ENCODE results near the gene NRCAM.

NRCAM gene

DNA sequence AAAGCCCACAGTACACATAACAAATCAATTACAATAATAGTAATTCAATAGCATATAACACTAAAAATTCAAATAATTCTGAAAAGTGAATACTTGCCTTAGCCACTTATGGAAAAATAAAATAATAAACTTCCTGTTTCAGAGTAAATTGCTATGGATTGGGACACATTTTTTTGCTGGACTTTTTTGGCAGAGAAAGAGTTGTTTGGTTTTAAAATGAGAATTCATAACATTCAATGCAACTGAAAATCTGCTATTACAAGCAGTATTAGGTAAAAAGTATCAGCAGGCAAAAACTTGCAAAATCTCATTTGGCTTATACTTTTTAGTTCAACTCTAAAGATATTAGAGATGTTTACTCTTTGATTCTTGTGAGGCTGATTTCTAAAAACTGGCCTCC, 141.7 kb downstream of the NRCAM start:
- in situ Hi-C loops (cut with MboI; ENCODE audit: low sequenced_read_pairs), result no loop called here

DNA sequence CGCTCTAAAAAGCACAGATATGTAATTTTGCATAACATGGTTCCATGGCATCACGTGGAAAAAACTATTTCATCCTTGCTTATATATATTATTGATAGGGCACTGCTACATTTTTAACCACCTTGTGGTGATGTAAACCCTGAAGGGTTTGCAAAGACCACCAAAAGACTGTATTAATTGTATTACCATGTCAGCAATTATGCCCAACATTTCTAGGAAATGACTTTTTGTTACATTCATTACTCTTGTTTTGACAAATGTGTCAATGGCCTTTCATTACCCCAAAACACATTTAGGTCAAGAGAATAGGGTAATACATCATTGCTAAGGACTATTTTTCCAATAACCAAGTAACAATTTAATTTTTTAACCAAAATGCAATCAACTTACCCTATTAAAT, 142.2 kb downstream of the NRCAM start:
- in situ Hi-C loops (cut with MboI; ENCODE audit: low sequenced_read_pairs), result no loop called here

DNA sequence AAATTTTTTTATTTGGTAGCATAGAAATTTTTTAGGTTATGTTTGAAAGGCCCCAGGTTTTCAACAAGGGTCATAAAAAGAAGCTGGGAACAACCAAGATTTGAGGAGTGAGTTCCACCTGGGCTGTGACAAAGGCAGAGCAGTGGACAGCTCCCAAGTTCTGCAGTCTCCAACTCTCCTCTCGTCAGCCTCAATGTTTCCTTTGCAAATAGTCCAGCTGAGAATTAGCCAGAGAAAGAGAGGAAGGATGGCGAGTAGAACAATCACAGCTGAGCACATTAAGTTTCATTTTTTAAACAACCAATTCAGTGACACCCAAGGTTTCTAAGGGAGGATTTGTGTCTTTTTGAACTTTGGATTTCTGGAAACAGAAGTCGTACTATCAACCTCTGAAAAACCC, 143.2 kb downstream of the NRCAM start:
- in situ Hi-C loops (cut with MboI; ENCODE audit: low sequenced_read_pairs), result no loop called here

DNA sequence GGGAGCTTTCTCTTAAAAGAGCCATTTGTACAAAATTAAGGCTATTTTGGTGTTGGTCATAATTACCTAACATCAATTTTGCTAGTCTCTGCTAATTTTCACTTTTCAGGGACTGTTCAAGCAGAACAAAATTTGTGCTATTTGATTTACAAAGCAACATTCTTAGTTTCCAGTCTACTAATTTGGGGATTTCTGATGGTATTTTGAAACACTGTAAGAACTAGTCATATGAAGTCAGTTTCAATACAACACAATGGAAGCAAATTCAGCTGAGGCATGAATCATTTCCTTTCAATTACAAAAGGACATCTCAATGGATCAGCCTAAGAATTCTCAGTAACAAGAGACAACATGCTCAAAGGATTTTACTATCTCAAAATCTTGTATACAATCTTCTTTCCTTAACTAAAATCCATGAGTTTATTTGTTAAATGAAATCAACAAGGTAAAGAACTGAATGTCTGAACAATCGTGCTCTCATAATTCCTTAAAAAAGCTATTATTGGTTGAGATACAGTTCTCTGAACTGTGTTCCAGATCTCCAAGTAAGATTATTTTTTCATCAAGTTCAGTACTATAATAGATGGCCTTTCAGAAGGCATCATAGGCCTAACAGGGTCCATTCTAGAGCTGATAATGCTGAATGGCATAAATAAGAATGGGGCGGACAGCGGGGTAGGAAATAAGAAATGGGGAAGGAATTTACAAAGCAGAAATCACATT, 144.6 kb downstream of the NRCAM start:
- in situ Hi-C loops (cut with MboI; ENCODE audit: low sequenced_read_pairs), result no loop called here

DNA sequence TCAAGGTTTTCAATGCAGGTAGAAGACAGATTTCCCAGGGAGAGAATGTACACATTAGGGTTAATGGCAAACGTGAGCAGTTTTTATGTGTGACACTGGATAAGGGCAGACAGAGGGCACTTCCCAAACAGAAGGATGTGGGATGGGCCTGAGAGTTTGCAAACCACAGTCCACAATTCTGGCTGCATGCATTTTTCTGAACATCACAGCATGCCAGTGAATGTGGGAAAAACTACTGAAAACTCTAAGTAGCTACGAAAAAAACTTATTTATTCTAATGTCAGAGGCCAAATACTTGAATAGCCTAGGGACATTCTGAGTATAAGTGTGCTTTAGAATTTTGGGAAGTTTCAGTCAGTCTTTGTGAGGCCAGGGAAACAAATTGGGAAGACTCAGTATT, 145.9 kb downstream of the NRCAM start:
- in situ Hi-C loops (cut with MboI; ENCODE audit: low sequenced_read_pairs), result no loop called here

DNA sequence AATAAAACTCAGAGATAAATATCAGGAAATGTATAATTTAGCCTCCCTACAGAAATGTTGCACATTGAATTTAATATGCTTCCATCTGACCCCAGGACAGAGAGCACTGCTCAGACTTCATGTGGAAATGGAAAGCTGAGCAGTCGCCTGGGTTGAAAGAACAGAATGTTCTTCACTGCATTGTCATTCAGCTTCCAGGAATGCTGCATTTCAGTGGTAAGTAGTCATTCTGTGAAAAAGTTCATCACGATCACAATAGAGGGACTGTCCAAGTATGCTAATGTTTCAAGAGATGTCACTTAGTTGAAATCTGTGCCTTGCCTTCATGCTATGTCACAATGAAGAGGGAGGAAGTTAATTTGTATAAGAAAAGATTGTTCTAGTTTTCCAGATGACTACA, 147.3 kb downstream of the NRCAM start:
- in situ Hi-C loops (cut with MboI; ENCODE audit: low sequenced_read_pairs), result no loop called here

DNA sequence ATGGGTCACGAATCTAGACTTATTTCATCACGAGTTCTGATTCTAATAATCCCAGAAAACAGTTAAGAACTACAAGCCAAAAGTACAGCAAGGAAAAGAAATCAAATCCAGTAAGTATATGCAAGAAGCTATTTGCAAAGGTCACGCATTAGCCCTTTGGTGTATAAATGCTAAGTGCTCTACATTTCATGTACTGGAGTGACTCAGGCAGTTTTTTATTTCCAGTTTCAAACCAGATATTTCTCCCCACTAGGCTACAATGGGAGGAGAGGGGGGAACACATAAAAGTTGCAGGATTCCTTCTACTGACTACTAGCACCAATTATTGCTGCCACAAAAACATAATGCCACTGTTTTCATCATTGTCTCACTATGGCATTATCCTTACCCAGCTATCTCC, 148.0 kb downstream of the NRCAM start:
- in situ Hi-C loops (cut with MboI; ENCODE audit: low sequenced_read_pairs), result no loop called here

DNA sequence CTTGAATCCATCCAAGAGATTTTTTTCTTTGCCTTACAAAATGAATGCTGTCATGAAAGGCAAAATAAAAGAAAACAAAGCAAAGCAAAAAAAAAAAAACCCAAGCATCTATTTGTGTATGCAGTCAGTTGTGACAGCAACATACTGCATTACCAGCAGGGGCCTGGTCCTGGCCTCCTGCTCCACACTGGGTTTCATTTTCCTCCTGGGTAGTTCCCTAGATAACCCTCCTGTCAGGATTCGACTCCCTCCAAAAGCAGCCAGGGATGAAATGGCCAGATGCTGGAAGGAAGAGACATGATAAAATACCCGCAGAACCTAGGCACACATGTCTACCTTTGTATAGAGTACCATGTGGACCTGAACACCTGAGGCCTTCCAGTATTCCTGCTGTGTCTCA, 148.6 kb downstream of the NRCAM start:
- in situ Hi-C loops (cut with MboI; ENCODE audit: low sequenced_read_pairs), result no loop called here

DNA sequence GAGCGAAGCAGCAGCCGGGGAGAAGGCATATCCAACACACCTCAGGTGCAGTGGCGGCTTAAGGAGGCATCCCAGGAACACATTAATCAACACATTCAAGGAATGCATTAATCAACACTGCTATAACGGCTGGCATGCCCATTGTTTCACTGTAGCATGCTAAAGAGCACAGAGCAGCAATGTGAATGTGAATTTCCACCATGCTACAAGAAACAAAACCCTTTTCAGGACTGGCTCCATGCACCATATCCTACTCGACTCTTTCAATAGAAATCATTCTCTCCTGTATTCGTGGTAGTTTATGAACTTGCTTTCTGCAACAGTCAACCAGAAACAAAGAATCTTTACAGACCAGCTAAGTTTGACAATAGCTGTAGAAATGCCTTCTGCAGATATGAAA, 149.0 kb downstream of the NRCAM start:
- in situ Hi-C loops (cut with MboI; ENCODE audit: low sequenced_read_pairs), result no loop called here

DNA sequence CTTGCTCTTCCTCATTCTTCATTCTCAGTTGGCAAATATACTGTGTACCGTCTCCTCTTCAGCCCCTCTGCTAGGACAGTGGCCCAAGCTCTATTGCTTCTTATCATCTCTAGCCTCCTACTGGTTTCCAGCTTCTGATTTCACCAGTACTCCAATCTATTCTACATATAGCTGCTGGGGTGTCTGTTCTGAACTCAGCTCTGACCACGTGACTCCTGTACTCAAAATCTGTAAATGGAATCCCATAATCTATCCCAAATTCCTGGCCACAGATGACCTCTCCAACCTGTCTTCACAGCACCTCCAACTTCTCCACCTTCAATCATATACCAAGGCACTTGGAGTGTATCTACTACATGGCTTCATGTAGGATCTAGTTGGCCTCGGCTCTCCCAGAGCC, 152.9 kb downstream of the NRCAM start:
- in situ Hi-C loops (cut with MboI; ENCODE audit: low sequenced_read_pairs), result no loop called here

DNA sequence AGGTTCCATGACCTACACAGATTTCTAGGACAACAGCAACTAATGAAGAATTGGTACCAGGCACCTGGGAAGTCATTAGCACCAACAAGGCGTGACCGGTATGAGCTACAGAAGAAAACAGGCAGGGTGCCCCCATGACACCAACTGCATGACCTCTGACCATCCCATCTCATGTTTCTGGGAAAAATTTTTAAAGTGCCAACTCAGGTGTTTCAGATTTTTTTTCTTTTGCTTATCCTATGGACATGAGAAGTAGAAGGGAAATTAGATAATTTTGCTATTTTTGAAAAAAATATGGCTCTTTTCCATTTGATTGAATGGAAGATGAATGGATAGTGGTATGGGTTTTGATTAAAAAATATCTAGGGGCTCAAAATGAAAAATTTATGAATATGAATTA, 154.8 kb downstream of the NRCAM start:
- in situ Hi-C loops (cut with MboI; ENCODE audit: low sequenced_read_pairs), result no loop called here

DNA sequence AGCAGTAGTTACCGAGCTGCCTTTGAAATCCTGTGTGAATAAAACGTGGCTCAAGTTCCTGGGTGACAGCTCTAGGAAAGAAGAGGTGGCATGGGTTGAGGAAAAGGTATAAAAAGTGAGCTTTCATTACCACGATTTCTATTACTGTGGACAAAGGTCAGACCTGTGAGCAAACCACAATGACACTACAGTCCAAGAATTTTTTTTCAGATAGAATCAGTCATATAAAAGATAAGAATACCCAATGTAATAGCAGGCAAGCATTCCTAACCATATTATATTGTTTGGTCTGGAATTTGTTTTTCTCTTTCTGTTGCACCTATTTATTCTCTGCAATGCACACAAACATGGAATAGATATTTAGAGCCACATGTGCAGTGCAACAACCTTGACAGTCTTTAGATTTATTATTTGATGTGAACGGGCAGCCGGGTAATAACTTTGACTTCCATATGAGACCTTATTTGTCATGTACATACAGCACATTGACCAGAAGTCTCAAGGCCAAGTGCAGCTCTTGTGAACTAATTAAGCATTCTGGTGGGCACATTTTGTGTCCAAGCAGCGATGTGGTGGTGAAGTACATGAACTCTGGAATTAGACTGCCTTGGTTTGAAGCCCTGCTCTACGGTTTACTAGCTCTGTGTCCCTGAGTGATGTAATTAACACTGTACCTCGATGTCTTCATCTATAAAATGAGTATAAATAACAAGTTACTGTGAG, 156.8 kb downstream of the NRCAM start:
- in situ Hi-C loops (cut with MboI; ENCODE audit: low sequenced_read_pairs), result no loop called here

DNA sequence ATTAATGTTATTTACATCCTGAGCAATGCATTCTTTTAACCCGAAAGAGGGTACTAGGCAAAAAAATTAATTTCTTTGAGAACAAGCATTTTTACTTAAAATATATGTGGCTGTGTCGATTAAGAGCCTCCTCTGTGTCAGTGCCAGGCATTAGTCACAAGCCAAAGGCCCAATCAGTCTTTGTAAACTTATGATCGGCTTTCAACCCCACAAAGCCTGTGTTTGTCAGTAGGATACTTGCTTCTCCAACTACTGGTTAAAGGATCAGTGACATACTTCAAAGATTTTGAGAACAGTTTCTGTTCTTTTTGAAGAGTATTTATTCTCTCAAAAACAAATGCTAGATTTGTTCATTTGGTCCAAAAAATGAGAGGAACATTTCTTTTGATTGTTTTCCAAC, 159.3 kb downstream of the NRCAM start:
- in situ Hi-C loops (cut with MboI; ENCODE audit: low sequenced_read_pairs), result no loop called here

DNA sequence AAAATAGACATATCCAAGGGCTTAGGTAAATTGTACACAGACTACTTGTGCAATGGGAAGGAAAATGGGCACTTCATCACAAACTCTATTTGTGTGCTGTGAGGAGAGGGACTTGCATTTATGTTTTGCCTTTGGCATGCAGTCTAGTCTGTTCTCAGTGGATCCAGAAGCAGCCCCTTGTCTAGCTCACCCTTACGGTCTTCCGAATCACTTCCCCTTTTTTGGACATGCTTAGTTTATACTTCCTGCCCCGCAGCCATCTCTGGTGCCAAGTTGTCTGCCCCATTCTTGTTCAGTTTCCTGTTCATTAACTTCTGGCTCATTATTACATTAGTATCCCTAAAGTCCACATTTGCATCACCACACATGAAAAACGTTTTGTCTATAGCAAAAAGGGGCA, 161.6 kb downstream of the NRCAM start:
- in situ Hi-C loops (cut with MboI; ENCODE audit: low sequenced_read_pairs), result no loop called here

DNA sequence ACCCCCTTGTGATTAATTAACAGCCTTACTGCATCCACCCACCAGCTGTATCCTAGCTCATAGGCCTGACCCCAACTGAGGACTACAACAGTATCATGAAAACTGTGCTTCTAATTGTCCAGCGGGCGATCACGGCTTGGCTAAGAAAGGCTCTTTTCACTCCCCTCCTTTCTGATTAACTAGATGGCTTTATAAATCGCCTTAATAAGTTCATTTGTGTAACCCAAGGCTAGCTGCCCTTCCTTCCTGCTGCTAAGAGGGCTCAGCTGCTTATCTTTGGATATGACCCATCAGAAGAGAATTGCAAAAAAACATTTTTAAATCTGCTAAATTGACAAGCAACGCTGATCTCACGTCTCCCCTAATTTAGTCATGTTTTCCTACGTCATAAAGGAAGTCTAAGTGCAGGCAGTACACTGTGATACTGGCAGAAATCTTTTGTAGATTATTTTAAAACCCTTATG, 163.1 kb downstream of the NRCAM start:
- in situ Hi-C loops (cut with MboI; ENCODE audit: low sequenced_read_pairs), result no loop called here

DNA sequence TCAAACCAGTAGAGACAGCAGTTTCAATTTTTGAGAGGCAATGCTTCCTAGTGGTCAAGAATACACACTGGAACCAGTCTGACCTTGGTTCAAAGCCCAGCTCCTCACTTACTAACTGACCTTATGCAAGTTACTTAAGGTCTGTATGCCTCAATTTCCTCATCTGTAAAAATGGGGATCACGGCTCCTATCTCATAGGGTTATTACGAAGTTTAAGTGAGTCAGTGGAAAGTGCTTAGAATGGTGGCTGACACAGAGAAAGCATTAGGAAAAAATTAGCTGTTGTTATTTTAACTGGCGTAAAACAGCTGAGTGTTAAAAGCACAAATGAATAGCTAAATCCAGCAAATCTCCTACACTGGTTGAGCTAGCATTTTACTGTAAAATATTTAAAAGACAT, 163.7 kb downstream of the NRCAM start:
- in situ Hi-C loops (cut with MboI; ENCODE audit: low sequenced_read_pairs), result no loop called here

DNA sequence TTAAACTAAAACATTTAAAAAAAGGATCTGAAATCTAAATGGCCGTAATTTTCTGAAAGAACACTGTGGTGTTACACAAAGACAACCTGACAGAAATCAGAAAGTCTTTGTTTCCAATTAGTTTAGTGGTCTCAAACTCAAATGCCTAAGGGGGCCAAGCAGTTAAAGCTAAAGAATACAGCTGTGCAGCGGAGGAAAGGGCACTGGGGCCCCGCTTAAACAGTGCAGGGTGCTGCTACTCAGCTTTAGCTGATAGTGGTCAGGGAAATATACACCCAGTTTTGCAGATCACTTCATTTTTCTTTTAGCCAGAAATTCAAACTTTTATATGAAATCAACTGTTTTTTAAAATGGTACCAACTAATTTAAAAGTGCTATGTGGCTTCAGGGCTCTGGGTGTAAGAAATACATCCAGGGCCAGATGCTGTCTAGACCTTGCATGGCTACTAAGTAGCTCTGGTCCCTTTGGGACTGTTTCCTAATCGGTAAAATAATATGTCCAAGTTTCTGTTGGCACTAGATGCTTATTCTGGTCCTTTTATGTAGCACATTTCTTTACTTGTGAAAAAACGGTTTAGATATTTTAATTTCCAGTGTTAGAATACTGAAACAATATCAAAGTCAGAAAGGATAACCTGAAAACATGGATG, 164.3 kb downstream of the NRCAM start:
- in situ Hi-C loops (cut with MboI; ENCODE audit: low sequenced_read_pairs), result no loop called here

DNA sequence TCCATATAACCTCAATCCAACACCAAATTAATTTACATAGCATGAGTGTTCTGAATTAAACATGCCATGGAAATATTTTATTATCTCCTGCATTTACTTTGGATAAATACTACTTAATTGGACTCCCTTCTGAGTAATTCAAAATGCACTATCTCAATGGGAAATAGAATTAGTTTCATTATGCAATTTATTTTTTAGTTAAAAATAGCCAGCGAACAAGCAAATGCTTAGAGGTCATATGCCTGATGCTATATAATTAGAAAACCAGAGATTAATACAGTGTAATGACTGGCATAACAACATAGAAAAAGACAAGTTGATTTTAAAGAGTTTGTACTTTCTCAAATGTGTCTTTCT, 165.1 kb downstream of the NRCAM start:
- in situ Hi-C loops (cut with MboI; ENCODE audit: low sequenced_read_pairs), result no loop called here

DNA sequence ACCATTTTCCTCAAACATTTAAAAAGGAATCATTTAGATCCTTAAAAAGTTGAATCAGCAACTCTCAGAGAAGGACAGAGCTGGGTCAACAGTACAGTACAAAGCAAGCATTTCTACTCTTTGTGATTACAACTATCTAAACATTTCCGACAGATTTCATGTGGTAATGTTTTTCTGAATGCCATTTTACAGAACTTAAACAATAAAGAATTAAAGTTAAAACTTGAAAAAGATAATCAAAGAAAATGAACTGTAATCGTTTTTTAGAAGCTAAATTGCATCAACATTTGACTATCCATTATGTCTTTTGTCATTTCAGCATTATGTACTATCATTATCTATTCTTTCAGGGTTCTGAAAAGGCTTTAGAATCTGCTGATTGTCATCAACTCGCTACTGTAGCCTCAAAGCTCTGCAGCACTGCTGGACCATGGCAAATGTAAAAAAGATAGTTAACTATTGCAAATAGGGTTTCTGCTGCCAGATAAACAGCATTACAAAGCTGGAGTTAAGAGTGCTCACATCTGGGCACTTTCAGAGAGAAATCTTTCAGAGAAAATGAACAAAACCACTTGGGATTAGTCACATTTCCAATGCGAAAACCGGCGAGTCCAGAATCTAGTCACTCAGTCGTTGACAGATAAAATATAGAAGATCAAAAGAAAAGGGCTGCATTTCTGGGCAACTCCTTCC, 165.6 kb downstream of the NRCAM start:
- in situ Hi-C loops (cut with MboI; ENCODE audit: low sequenced_read_pairs), result no loop called here

DNA sequence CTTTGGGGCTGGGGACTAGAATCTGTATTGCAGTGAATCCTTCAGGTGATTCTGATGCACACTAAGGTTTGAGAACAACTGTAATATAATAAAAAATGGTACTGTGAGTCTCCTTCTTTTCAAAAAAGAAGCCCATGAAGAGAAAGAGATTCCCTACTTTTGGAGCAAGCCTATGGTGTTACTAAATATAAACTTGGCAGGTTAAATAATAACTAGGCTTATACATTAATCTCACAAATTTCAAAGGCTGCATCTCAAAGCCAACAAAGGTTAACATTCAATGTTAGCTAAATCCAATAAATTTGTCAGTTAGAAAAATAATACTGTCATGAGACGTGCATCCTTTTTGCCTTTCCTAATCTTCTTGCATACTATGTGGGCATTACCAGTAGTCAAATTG, 166.4 kb downstream of the NRCAM start:
- in situ Hi-C loops (cut with MboI; ENCODE audit: low sequenced_read_pairs), result no loop called here

DNA sequence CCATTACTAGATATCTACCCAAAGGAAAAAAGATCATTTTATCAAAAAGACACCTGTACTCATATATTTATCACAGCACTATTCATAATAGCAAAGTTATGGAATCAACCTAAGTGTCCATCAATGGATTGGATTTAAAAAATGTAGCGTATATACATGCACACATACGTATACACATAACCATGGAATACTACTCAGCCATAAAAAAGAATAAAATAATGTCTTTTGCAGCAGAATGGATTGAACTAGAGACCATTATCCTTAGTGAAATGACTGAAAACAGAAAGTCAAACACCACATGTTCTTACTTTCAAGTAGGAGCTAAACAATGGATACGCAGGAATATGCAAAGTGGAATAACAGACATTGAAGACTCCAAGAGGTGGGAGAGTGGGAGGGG, 168.4 kb downstream of the NRCAM start:
- in situ Hi-C loops (cut with MboI; ENCODE audit: low sequenced_read_pairs), result no loop called here
